K562 (cell line): Measurements from ENCODE around the gene SLC3A2. TPM values are rescaled to one million over a fixed set of nuclear protein-coding genes. Genes with fewer than 3 reads are reported as not detected.

Source experiments
- ARID4B ChIP-seq: sonication (generic); formaldehyde crosslinking; IDR thresholded peaks from 2 replicates; pipeline ENCODE4 v1.8.0; 2022; ENCODE audit warnings: mild to moderate bottlenecking, missing genetic modification reagents
- CBFB ChIP-seq: sonication (generic); formaldehyde crosslinking; IDR thresholded peaks from 2 replicates; pipeline ENCODE4 v1.4.0; 2020; ENCODE audit warnings: mild to moderate bottlenecking, missing genetic modification reagents
- CREB3 ChIP-seq: fragments of 450-650 bp; conservative IDR thresholded peaks from 2 replicates; pipeline ENCODE4 v1.6.1; 2016; ENCODE audit warnings: missing genetic modification characterization, low read depth, mild to moderate bottlenecking, missing compliant biosample characterization, moderate library complexity
- HMG20B ChIP-seq: fragments of 250-450 bp; sonication (Bioruptor Pico); IDR thresholded peaks from 2 replicates; pipeline ENCODE4 v1.5.0; 2021; ENCODE audit warnings: mild to moderate bottlenecking
- KDM4B ChIP-seq, 2 experiments: fragments of 450-650 bp in 1 of 2; sonication (generic) in 1 of 2; IDR thresholded peaks; 2 replicates each; pipeline ENCODE4 v1.6.1; 2016 to 2017; ENCODE audit warnings: borderline replicate concordance in 2 of 2, antibody characterized with exemption in 1 of 2, low read depth in 1 of 2, mild to moderate bottlenecking in 1 of 2
- POLR3A ChIP-seq: IDR thresholded peaks from 2 replicates; pipeline ENCODE4 v1.6.1; 2011; ENCODE audit warnings: borderline replicate concordance, mild to moderate bottlenecking, moderate library complexity; ENCODE audit not compliant: insufficient read length, insufficient read depth; ENCODE audit errors: extremely low read depth
- ZBTB40 ChIP-seq, 2 experiments: fragments of 450-650 bp in 1 of 2; sonication (generic) in 1 of 2; formaldehyde crosslinking in 1 of 2; IDR thresholded peaks; 2 replicates each; pipeline versions ENCODE4 v1.7.1 to v1.9.0; 2016 to 2022; ENCODE audit warnings: inconsistent platforms in 1 of 2, mild to moderate bottlenecking in 1 of 2, missing genetic modification reagents in 1 of 2
- ZC3H4 ChIP-seq: sonication (generic); formaldehyde crosslinking; IDR thresholded peaks from 2 replicates; pipeline ENCODE4 v1.9.0; 2021; ENCODE audit warnings: missing genetic modification reagents, borderline replicate concordance
- ZEB2 ChIP-seq: fragments of 450-650 bp; IDR thresholded peaks from 2 replicates; pipeline ENCODE4 v1.6.1; 2016
- ZNF778 ChIP-seq: fragments of 450-650 bp; formaldehyde crosslinking; IDR thresholded peaks from 2 replicates; pipeline ENCODE4 v1.4.0; 2020; ENCODE audit warnings: mild to moderate bottlenecking, moderate library complexity
- polyA plus RNA-seq, 8 experiments: library from polyadenylated mRNA; depleted of rRNA in 4 of 8; stranded (reverse) in 5 of 8; unstranded in 3 of 8; fragments of >200 nt; fragmentation: Nextera tagmentation in 2 of 8; fragmentation: Illumina TruSeq in 1 of 8; extraction: Ambion mirVana in 2 of 8; extraction: Trizol in 1 of 8; gene quantifications; 2 replicates each; pipeline versions ENCODE4 v1.2.1 to v1.2.3, GENCODE V29; 2011 to 2014; ENCODE audit warnings: inconsistent platforms in 1 of 8, missing spikeins in 1 of 8
- total RNA-seq, 7 experiments: library from RNA; depleted of rRNA in 6 of 7; stranded (reverse); fragments of >200 nt in 6 of 7; fragmentation: Illumina TruSeq in 2 of 7; extraction: Trizol in 2 of 7; gene quantifications; 2 replicates each; pipeline versions ENCODE4 v1.2.1 to v1.2.3, GENCODE V29; 2011 to 2021; ENCODE audit warnings: low replicate concordance in 1 of 7

The SLC3A2 gene
- total and polyA plus RNA-seq, 9 of the 15 experiments (the other 6 are each of a cell fraction or from before 2014, with no cell fraction given), result 20.0 to 296 (median 214) TPM

GRCh38 chr11:62854825-62855570 lies 25.7 kb upstream of the SLC3A2 start (continued):
- no peak; the same call in 1 of the 2 replicates for TF ChIP-seq ARID4B
- peak; percentile 31; the same call in 1 of the 2 replicates for TF ChIP-seq HMG20B (CRISPR knock-in tag)
- TF ChIP-seq CBFB (CRISPR knock-in tag), result peak; percentile 39; the same call in 1 of the 2 replicates
- no peak for TF ChIP-seq KDM4B (IDR thresholded peaks at IDR 0.05; ENCODE audit: borderline replicate concordance in 2 of 2, low read depth in 1 of 2)
- no peak for TF ChIP-seq ZNF778 (CRISPR knock-in tag)
- TF ChIP-seq ZBTB40 (IDR thresholded peaks at IDR 0.05), result 0 out of 2 replicates have a peak, but pooled peaks have one; percentile 43
- TF ChIP-seq ZBTB40 (CRISPR knock-in tag; IDR thresholded peaks at IDR 0.05), result no peak
- no peak for TF ChIP-seq ZEB2
- TF ChIP-seq ZC3H4, result peak; percentile 78; the same call in 1 of the 2 replicates
- TF ChIP-seq POLR3A, result no peak
- no peak for TF ChIP-seq CREB3
